ENCODE data around the gene SLC45A3. TPM values are rescaled to one million over a fixed set of nuclear protein-coding genes. Genes with fewer than 3 reads are reported as not detected.

The SLC45A3 gene
- total RNA-seq, 3 donors from 2014 or later (not counting 1 experiment from before 2014, with no cell fraction given): 0.31 to 28.8 (median 1.8) TPM

GRCh38 chr1:205687242-205687641 is 6.9 kb upstream of the SLC45A3 start:
- H3K27me3 Mint-ChIP-seq (ENCODE audit: low read depth in 2 of 2): peaks cover 0 to 9% of the 10 kb centered on the region in 2 donors
- H3K27ac Mint-ChIP-seq: no peak overlapping the region
- H3K4me1 ChIP-seq (ENCODE audit: control insufficient read depth, insufficient read depth, low read length): no peaks in the 10 kb centered on the region

GRCh38 chr1:205681364-205681763 is 1.1 kb upstream of the SLC45A3 start:
- TF ChIP-seq CTCF (IDR thresholded peaks at IDR 0.05): no peak
- H3K4me3 ChIP-seq (ENCODE audit: low read length): no peak overlapping the region
- H3K9me3 ChIP-seq (ENCODE audit: control insufficient read depth, insufficient read depth, low read length): no peaks in the 10 kb centered on the region
- H3K27me3 ChIP-seq (ENCODE audit: control insufficient read depth, insufficient read depth, low read length): peaks cover 2% of the 10 kb centered on the region
- WGBS (ENCODE audit: insufficient coverage): 88% methylated on average over 3 of the region's 3 CpGs
- Mint-ChIP-seq H3K4me3 (no peak overlapping the region), H3K36me3 (no peaks in the 10 kb centered on the region), H3K27me3 (ENCODE audit: low read depth in 2 of 2) (peaks cover 11 to 15% of the 10 kb centered on the region in 2 donors), H3K27ac (no peak overlapping the region), H3K9me3 (no peaks in the 10 kb centered on the region), H3K4me1 (peaks cover 14 to 19% of the 10 kb centered on the region in 2 donors)
- no peak overlapping the region for H3K27ac ChIP-seq (ENCODE audit: low read length)
- intact Hi-C loops (cut with micrococcal nuclease): no loop called here
- peaks cover 14% of the 10 kb centered on the region for H3K4me1 ChIP-seq (ENCODE audit: control insufficient read depth, insufficient read depth, low read length)
- no peaks in the 10 kb centered on the region for H3K36me3 ChIP-seq (ENCODE audit: control insufficient read depth, insufficient read depth, low read length)
- ATAC-seq (no peak), DNase-seq (no peak)

More at GRCh38 chr1:205687242-205687641, 6.9 kb upstream of the SLC45A3 start:
- Histone ChIP-seq H3K36me3 (ENCODE audit: control insufficient read depth, insufficient read depth, low read length) (no peaks in the 10 kb centered on the region), H3K4me3 (ENCODE audit: low read length) (no peak overlapping the region), H3K9me3 (ENCODE audit: control insufficient read depth, insufficient read depth, low read length) (no peaks in the 10 kb centered on the region), H3K27ac (ENCODE audit: low read length) (no peak overlapping the region), H3K27me3 (ENCODE audit: control insufficient read depth, insufficient read depth, low read length) (no peaks in the 10 kb centered on the region)
- no peaks in the 10 kb centered on the region for H3K4me1 Mint-ChIP-seq
- DNase-seq (no peak), ATAC-seq (no peak)
- H3K36me3 Mint-ChIP-seq: no peaks in the 10 kb centered on the region
- intact Hi-C loops (cut with micrococcal nuclease): no loop called here
- H3K4me3 Mint-ChIP-seq: no peak overlapping the region
- TF ChIP-seq CTCF (IDR thresholded peaks at IDR 0.05): no peak
- 89% methylated on average over 2 of the region's 2 CpGs for WGBS (ENCODE audit: insufficient coverage)
- no peaks in the 10 kb centered on the region for H3K9me3 Mint-ChIP-seq

- 77% methylated on average over 9 of the region's 10 CpGs for WGBS (ENCODE audit: insufficient coverage)
- Histone ChIP-seq H3K27ac (ENCODE audit: low read length) (no peak overlapping the region), H3K27me3 (ENCODE audit: control insufficient read depth, insufficient read depth, low read length) (peaks cover 2% of the 10 kb centered on the region), H3K4me3 (ENCODE audit: low read length) (no peak overlapping the region), H3K9me3 (ENCODE audit: control insufficient read depth, insufficient read depth, low read length) (no peaks in the 10 kb centered on the region), H3K4me1 (ENCODE audit: control insufficient read depth, insufficient read depth, low read length) (peaks cover 14% of the 10 kb centered on the region), H3K36me3 (ENCODE audit: control insufficient read depth, insufficient read depth, low read length) (no peaks in the 10 kb centered on the region)
- no peak for DNase-seq
- Mint-ChIP-seq H3K27ac (no peak overlapping the region), H3K36me3 (no peaks in the 10 kb centered on the region), H3K27me3 (ENCODE audit: low read depth in 2 of 2) (peaks cover 11 to 15% of the 10 kb centered on the region in 2 donors), H3K4me3 (peak overlapping the region; percentile 87), H3K9me3 (no peaks in the 10 kb centered on the region), H3K4me1 (peaks cover 14 to 19% of the 10 kb centered on the region in 2 donors)
- intact Hi-C loops (cut with micrococcal nuclease): no loop called here
- TF ChIP-seq CTCF (IDR thresholded peaks at IDR 0.05): no peak
- ATAC-seq: no peak
Observed at GRCh38 chr1:205678286-205679111, 1.8 kb downstream of the SLC45A3 start.
